ENCODE data around the gene TSHZ2. TPM values are rescaled to one million over a fixed set of nuclear protein-coding genes. Genes with fewer than 3 reads are reported as not detected.
A peak's percentile ranks its signal among the peaks of the same experiment; 100 is the strongest.

Gene TSHZ2
- total and polyA plus RNA-seq, 2 of the 4 experiments (the other 2 are of a cell fraction): under 0.01 to 0.02 TPM

- Histone ChIP-seq H3K18ac (ENCODE audit: low read depth, low read length) (no peak overlapping the region), H2AK9ac (replicated peaks; ENCODE audit: low read depth, low read length, poor library complexity) (no peak overlapping the region), H3K56ac (ENCODE audit: extremely low read depth, insufficient read depth, low read length) (no peak overlapping the region), H4K8ac (ENCODE audit: low read depth in 2 of 2, low read length in 2 of 2) (no peak overlapping the region), H3K14ac (replicated peaks; ENCODE audit: low read depth, low read length) (no peak overlapping the region), H3K27me3 (ENCODE audit: control insufficient read depth, insufficient read depth, low read length) (no peaks in the 10 kb centered on the region), H3K4me1 (ENCODE audit: control insufficient read depth, insufficient read depth, low read length) (no peaks in the 10 kb centered on the region), H4K91ac (ENCODE audit: insufficient read depth, low read depth, low read length) (no peak overlapping the region), H2BK15ac (ENCODE audit: low read depth, low read length) (no peak overlapping the region), H3K23ac (ENCODE audit: low read depth, low read length) (no peak overlapping the region), H2AK5ac (ENCODE audit: low read depth, low read length) (no peak overlapping the region), H2BK5ac (ENCODE audit: low read depth, low read length, poor library complexity, severe bottlenecking) (no peak overlapping the region), H3K27ac (ENCODE audit: insufficient read depth, low read length) (no peak overlapping the region), H3K4me2 (ENCODE audit: low read depth, low read length) (no peak overlapping the region), H3K9me3 (ENCODE audit: control insufficient read depth, insufficient read depth, low read length) (peaks cover 4% of the 10 kb centered on the region), H3K4ac (ENCODE audit: low read depth, low read length) (no peak overlapping the region), H2BK120ac (ENCODE audit: low read depth, low read length) (no peak overlapping the region), H2AFZ (replicated peaks; ENCODE audit: low read length, poor library complexity) (no peak overlapping the region), H3K9ac (ENCODE audit: low read depth, low read length) (no peak overlapping the region), H3K4me3 (ENCODE audit: insufficient read depth, low read depth, low read length) (no peak overlapping the region), H4K5ac (ENCODE audit: low read depth, low read length) (no peak overlapping the region), H2BK20ac (ENCODE audit: low read depth, low read length) (no peak overlapping the region), H3K36me3 (ENCODE audit: control insufficient read depth, insufficient read depth, low read length) (no peaks in the 10 kb centered on the region), H4K20me1 (ENCODE audit: insufficient read depth, low read length) (no peaks in the 10 kb centered on the region), H3K79me1 (ENCODE audit: low read depth in 1 of 2, low read length in 2 of 2) (no peaks in the 10 kb centered on the region), H3K9me1 (ENCODE audit: insufficient read depth, low read length) (no peaks in the 10 kb centered on the region)
- no peak for ATAC-seq (ENCODE audit: low read depth)
- intact Hi-C loops (cut with micrococcal nuclease) (no loop called here), in situ Hi-C loops (cut with MboI; ENCODE audit: low sequenced_read_pairs) (no loop called here), dilution Hi-C loops (cut with HindIII; ENCODE audit: low sequenced_read_pairs, unreplicated experiment) (no loop called here)
- no TSS peak for BruUV-seq (replicated peaks)
- CTCF ChIA-PET: no interaction called here
- no peak for TF ChIP-seq CTCF (conservative IDR thresholded peaks at IDR 0.05; ENCODE audit: low read depth, low read length)
- no peak for TF ChIP-seq POLR2A (IDR thresholded peaks at IDR 0.05; ENCODE audit: low read depth, low read length)
- DNase-seq: peak; percentile 45
- POLR2A ChIA-PET (ENCODE audit: unreplicated experiment): no interaction called here
- 60% methylated on average over 1 of the region's 8 CpGs; no CpG with 5 or more reads in 1 of the 2 experiments for WGBS, 2 experiments (ENCODE audit: extremely low coverage in 2 of 2, insufficient read length in 1 of 2)
These were observed 48.8 kb upstream of the TSHZ2 start for GRCh38 chr20:52923123-52923937.

Data from IMR-90 (cell line).